A549 treated with CORT108297 at 1 μM for 4 hours (cell line): ENCODE results near the gene SRP14. TPM values are rescaled to one million over a fixed set of nuclear protein-coding genes. Genes with fewer than 3 reads are reported as not detected.

ENCODE experiments used
- total RNA-seq: library from RNA; stranded (reverse); fragments of 200-300 nt; extraction: Qiagen RNA extraction; gene quantifications from 5 replicates; pipeline ENCODE4 v1.2.3, GENCODE V29; 2022

Gene SRP14
- 240 to 290 TPM (median 256 TPM) in 5 replicates for total RNA-seq

GRCh38 chr15:40038638-40039543, at the start of gene SRP14:
Gene SRP14, minus strand, starts transcription at chr15:40039181. Its CDS starts 65 bp downstream, at chr15:40039116.

Other genes with a start within 250 kb of the SRP14 start
- 10.0 to 14.0 TPM (median 11.1 TPM) in 5 replicates for gene GPR176, start 118.9 kb downstream of the SRP14 start, total RNA-seq
- gene EIF2AK4, start 105.1 kb downstream of the SRP14 start, total RNA-seq: 17.2 to 20.0 TPM (median 18.7 TPM) in 5 replicates
- 1.1 to 1.7 TPM (median 1.5 TPM) in 5 replicates for gene BMF, start 69.7 kb upstream of the SRP14 start, total RNA-seq
- gene BUB1B, start 121.9 kb upstream of the SRP14 start, total RNA-seq: 24.8 to 32.9 TPM (median 27.6 TPM) in 5 replicates
- 0.15 to 0.39 TPM (median 0.22 TPM) in 5 replicates for gene PAK6, start 199.9 kb upstream of the SRP14 start, total RNA-seq
- gene ANKRD63, start 243.9 kb upstream of the SRP14 start, total RNA-seq: 0.15 to 0.54 TPM (median 0.29 TPM) in 5 replicates